Measurements from ENCODE around the gene LSAMP.

LSAMP gene

GRCh38 chr3:116445311-116445841, at the start of gene LSAMP:
Gene LSAMP (minus strand): TSS chr3:116445487.
- Mint-ChIP-seq H3K27ac (peak within 1 kb of the TSS; percentile 80), H3K9me3 (no peaks in the 10 kb centered on the region), H3K27me3 (ENCODE audit: low read depth, poor library complexity) (no peaks in the 10 kb centered on the region), H3K4me1 (peaks cover 66% of the 10 kb centered on the region), H3K36me3 (ENCODE audit: low read depth) (no peaks in the 10 kb centered on the region), H3K4me3 (peak within 1 kb of the TSS; percentile 96)
- no peak for TF ChIP-seq CTCF (IDR thresholded peaks at IDR 0.05)
- peak; percentile 62 for DNase-seq

- DNase-seq: no peak
- no peaks in the 10 kb centered on the region for H3K36me3 Mint-ChIP-seq (ENCODE audit: low read depth)
- no peaks in the 10 kb centered on the region for H3K27me3 Mint-ChIP-seq (ENCODE audit: low read depth, poor library complexity)
- no peak overlapping the region for H3K4me3 Mint-ChIP-seq
- H3K27ac Mint-ChIP-seq: no peak overlapping the region
- peaks cover 16% of the 10 kb centered on the region for H3K9me3 Mint-ChIP-seq
- H3K4me1 Mint-ChIP-seq: no peaks in the 10 kb centered on the region
- no peak for TF ChIP-seq CTCF (IDR thresholded peaks at IDR 0.05)
These were observed 47.1 kb upstream of the LSAMP start for GRCh38 chr3:116492379-116492778.

- DNase-seq: no peak
- no peaks in the 10 kb centered on the region for H3K27me3 Mint-ChIP-seq (ENCODE audit: low read depth, poor library complexity)
- H3K4me3 Mint-ChIP-seq: no peak overlapping the region
- H3K27ac Mint-ChIP-seq: no peak overlapping the region
- H3K36me3 Mint-ChIP-seq (ENCODE audit: low read depth): peaks cover 9% of the 10 kb centered on the region
- no peak for TF ChIP-seq CTCF (IDR thresholded peaks at IDR 0.05)
- peaks cover 34% of the 10 kb centered on the region for H3K9me3 Mint-ChIP-seq
- no peaks in the 10 kb centered on the region for H3K4me1 Mint-ChIP-seq
These were observed 37.8 kb upstream of the LSAMP start for GRCh38 chr3:116483135-116483534.

GRCh38 chr3:116476691-116477090, 31.4 kb upstream of the LSAMP start:
- DNase-seq: no peak
- no peak for TF ChIP-seq CTCF (IDR thresholded peaks at IDR 0.05)
- Mint-ChIP-seq H3K4me1 (peaks cover 12% of the 10 kb centered on the region), H3K36me3 (ENCODE audit: low read depth) (peaks cover 11% of the 10 kb centered on the region), H3K27me3 (ENCODE audit: low read depth, poor library complexity) (no peaks in the 10 kb centered on the region), H3K9me3 (peaks cover 34% of the 10 kb centered on the region), H3K4me3 (no peak overlapping the region), H3K27ac (no peak overlapping the region)

- H3K36me3 Mint-ChIP-seq (ENCODE audit: low read depth): peaks cover 8% of the 10 kb centered on the region
- peaks cover 12% of the 10 kb centered on the region for H3K4me1 Mint-ChIP-seq
- no peak for DNase-seq
- TF ChIP-seq CTCF (IDR thresholded peaks at IDR 0.05): no peak
- no peak overlapping the region for H3K4me3 Mint-ChIP-seq
- H3K27me3 Mint-ChIP-seq (ENCODE audit: low read depth, poor library complexity): no peaks in the 10 kb centered on the region
- H3K9me3 Mint-ChIP-seq: peaks cover 25% of the 10 kb centered on the region
- H3K27ac Mint-ChIP-seq: no peak overlapping the region
These were observed 29.5 kb upstream of the LSAMP start for GRCh38 chr3:116474801-116475200.

GRCh38 chr3:116474032-116474780, 28.9 kb upstream of the LSAMP start:
- Mint-ChIP-seq H3K4me1 (peaks cover 12% of the 10 kb centered on the region), H3K27me3 (ENCODE audit: low read depth, poor library complexity) (no peaks in the 10 kb centered on the region), H3K36me3 (ENCODE audit: low read depth) (peaks cover 5% of the 10 kb centered on the region), H3K9me3 (peaks cover 19% of the 10 kb centered on the region), H3K4me3 (no peak overlapping the region), H3K27ac (no peak overlapping the region)
- no peak for TF ChIP-seq CTCF (IDR thresholded peaks at IDR 0.05)
- peak; percentile 4 for DNase-seq
